Measurements from ENCODE around the gene KIAA1614. TPM values are rescaled to one million over a fixed set of nuclear protein-coding genes. Genes with fewer than 3 reads are reported as not detected.
A peak's percentile ranks its signal among the peaks of the same experiment; 100 is the strongest.

The KIAA1614 gene
- total RNA-seq, 1 donor from 2014 or later = 0.56 TPM

GRCh38 chr1:180935326-180936109 lies 22.8 kb downstream of the KIAA1614 start:
- Histone ChIP-seq H3K4me3 (no peak overlapping the region), H3K9me3 (ENCODE audit: low read depth) (no peaks in the 10 kb centered on the region), H3K4me1 (peaks cover 8% of the 10 kb centered on the region), H2AFZ (replicated peaks) (no peak overlapping the region), H3K27me3 (no peaks in the 10 kb centered on the region), H4K20me1 (ENCODE audit: low read depth) (no peaks in the 10 kb centered on the region), H3K9ac (no peak overlapping the region), H3K4me2 (no peak overlapping the region), H3K36me3 (no peaks in the 10 kb centered on the region), H3K27ac (no peak overlapping the region), H3K79me2 (ENCODE audit: low read depth) (no peaks in the 10 kb centered on the region), H3F3A (ENCODE audit: low read depth) (no peaks in the 10 kb centered on the region)
- peaks cover 6% of the 10 kb centered on the region for H3K27me3 Mint-ChIP-seq (ENCODE audit: insufficient read depth, low read depth)
- no peak for TF ChIP-seq EZH2phosphoT487 (IDR thresholded peaks at IDR 0.05)
- no peak for TF ChIP-seq EZH2 (IDR thresholded peaks at IDR 0.05)
- TF ChIP-seq CTCF (IDR thresholded peaks at IDR 0.05) = no peak
- peaks cover 3% of the 10 kb centered on the region for H3K9me3 Mint-ChIP-seq
- peak; percentile 39 for DNase-seq (ENCODE audit: low spot score)
- no peak overlapping the region for H3K4me3 Mint-ChIP-seq
- peaks cover 3% of the 10 kb centered on the region for H3K36me3 Mint-ChIP-seq
- no peak overlapping the region for H3K27ac Mint-ChIP-seq
- peaks cover 16% of the 10 kb centered on the region for H3K4me1 Mint-ChIP-seq

GRCh38 chr1:180936110-180937011 lies 23.7 kb downstream of the KIAA1614 start:
- H3K27ac Mint-ChIP-seq = no peak overlapping the region
- no peak for TF ChIP-seq CTCF (IDR thresholded peaks at IDR 0.05)
- no peak for TF ChIP-seq EZH2 (IDR thresholded peaks at IDR 0.05)
- no peak for TF ChIP-seq EZH2phosphoT487 (IDR thresholded peaks at IDR 0.05)
- H3K4me1 ChIP-seq = peaks cover 5% of the 10 kb centered on the region
- no peaks in the 10 kb centered on the region for H3K9me3 ChIP-seq (ENCODE audit: low read depth)
- no peak for DNase-seq (ENCODE audit: low spot score)
- H3F3A ChIP-seq (ENCODE audit: low read depth) = no peaks in the 10 kb centered on the region
- peaks cover 3% of the 10 kb centered on the region for H3K36me3 Mint-ChIP-seq
- H3K4me1 Mint-ChIP-seq = peaks cover 9% of the 10 kb centered on the region
- no peak overlapping the region for H3K9ac ChIP-seq
- no peaks in the 10 kb centered on the region for H4K20me1 ChIP-seq (ENCODE audit: low read depth)
- H3K4me3 ChIP-seq = no peak overlapping the region
- no peak overlapping the region for H3K4me3 Mint-ChIP-seq
- no peak overlapping the region for H2AFZ ChIP-seq (replicated peaks)
- no peaks in the 10 kb centered on the region for H3K79me2 ChIP-seq (ENCODE audit: low read depth)
- no peaks in the 10 kb centered on the region for H3K27me3 ChIP-seq
- H3K27ac ChIP-seq = no peak overlapping the region
- H3K27me3 Mint-ChIP-seq (ENCODE audit: insufficient read depth, low read depth) = peaks cover 4% of the 10 kb centered on the region
- H3K36me3 ChIP-seq = no peaks in the 10 kb centered on the region
- peaks cover 3% of the 10 kb centered on the region for H3K9me3 Mint-ChIP-seq
- no peak overlapping the region for H3K4me2 ChIP-seq

GRCh38 chr1:180937012-180937372 lies 24.3 kb downstream of the KIAA1614 start:
- no peak overlapping the region for H3K4me3 Mint-ChIP-seq
- peaks cover 5% of the 10 kb centered on the region for H3K36me3 Mint-ChIP-seq
- H3K27me3 Mint-ChIP-seq (ENCODE audit: insufficient read depth, low read depth) = peaks cover 4% of the 10 kb centered on the region

More at GRCh38 chr1:180937012-180937372, 24.3 kb downstream of the KIAA1614 start:
- Histone ChIP-seq H3K4me3 (no peak overlapping the region), H3K4me1 (peaks cover 5% of the 10 kb centered on the region), H2AFZ (replicated peaks) (no peak overlapping the region), H3K27ac (no peak overlapping the region), H3F3A (ENCODE audit: low read depth) (no peaks in the 10 kb centered on the region), H3K27me3 (no peaks in the 10 kb centered on the region), H3K9me3 (ENCODE audit: low read depth) (no peaks in the 10 kb centered on the region), H4K20me1 (ENCODE audit: low read depth) (no peaks in the 10 kb centered on the region), H3K4me2 (no peak overlapping the region), H3K79me2 (ENCODE audit: low read depth) (no peaks in the 10 kb centered on the region), H3K36me3 (no peaks in the 10 kb centered on the region), H3K9ac (no peak overlapping the region)
- Mint-ChIP-seq H3K27ac (no peak overlapping the region), H3K9me3 (peaks cover 3% of the 10 kb centered on the region), H3K4me1 (peaks cover 12% of the 10 kb centered on the region)
- TF ChIP-seq EZH2phosphoT487 (IDR thresholded peaks at IDR 0.05) = no peak
- no peak for TF ChIP-seq CTCF (IDR thresholded peaks at IDR 0.05)
- no peak for TF ChIP-seq EZH2 (IDR thresholded peaks at IDR 0.05)
- DNase-seq (ENCODE audit: low spot score) = no peak

Data from neural progenitor cell (in vitro differentiated cells).